KMS-11 (cell line): ENCODE results near the gene SPTBN1.

Experiments used
- H2AFZ ChIP-seq: fragments of 200-600 bp; sonication (generic); 2 replicates; pipeline ENCODE4 v1.6.1; 2016; ENCODE audit warnings: antibody characterized with exemption, mixed run types, low read depth
- H3K27ac ChIP-seq: fragments of 200-600 bp; sonication (generic); 2 replicates; pipeline ENCODE4 v1.6.1; 2016; ENCODE audit warnings: mild to moderate bottlenecking, mixed run types
- H3K27me3 ChIP-seq: fragments of 200-600 bp; sonication (generic); 2 replicates; pipeline ENCODE4 v1.6.1; 2017; ENCODE audit warnings: mild to moderate bottlenecking, low read depth, mixed run types, moderate library complexity; ENCODE audit not compliant: insufficient read depth
- H3K36me3 ChIP-seq: fragments of 200-600 bp; sonication (generic); 2 replicates; pipeline ENCODE4 v1.6.1; 2017; ENCODE audit warnings: mild to moderate bottlenecking, mixed run types; ENCODE audit not compliant: insufficient read depth
- H3K4me1 ChIP-seq: fragments of 200-600 bp; sonication (generic); 2 replicates; pipeline ENCODE4 v1.6.1; 2016; ENCODE audit warnings: mild to moderate bottlenecking, low read depth, mixed run types; ENCODE audit not compliant: poor library complexity, severe bottlenecking
- H3K4me2 ChIP-seq: fragments of 200-600 bp; sonication (generic); 2 replicates; pipeline ENCODE4 v1.7.0; 2016; ENCODE audit warnings: mild to moderate bottlenecking, mixed run types
- H3K4me3 ChIP-seq: fragments of 200-600 bp; sonication (generic); IDR thresholded peaks from 2 replicates; pipeline ENCODE4 v1.6.1; 2017; ENCODE audit warnings: low read depth, low read length, mixed read lengths; ENCODE audit not compliant: insufficient read depth
- H3K79me2 ChIP-seq: fragments of 200-600 bp; sonication (generic); 2 replicates; pipeline ENCODE4 v1.6.1; 2016; ENCODE audit warnings: low read depth, mixed run types; ENCODE audit not compliant: insufficient read depth
- H3K9ac ChIP-seq: fragments of 200-600 bp; sonication (generic); 2 replicates; pipeline ENCODE4 v1.6.1; 2016; ENCODE audit warnings: mild to moderate bottlenecking, mixed run types
- H4K20me1 ChIP-seq: fragments of 200-600 bp; sonication (generic); 2 replicates; pipeline ENCODE4 v1.6.1; 2016; ENCODE audit warnings: mild to moderate bottlenecking, mixed run types; ENCODE audit not compliant: insufficient read depth
- CTCF ChIP-seq: fragments of 200-600 bp; sonication (generic); conservative IDR thresholded peaks from 2 replicates; pipeline ENCODE4 v1.6.1; 2017; ENCODE audit warnings: low read depth, mild to moderate bottlenecking, antibody characterized with exemption, low read length, moderate library complexity, mixed read lengths

SPTBN1 gene

GRCh38 chr2:54520687-54521086, 64.6 kb downstream of the SPTBN1 start:
- Histone ChIP-seq H3K9ac (no peak overlapping the region), H3K4me2 (no peak overlapping the region), H3K4me3 (no peak overlapping the region), H3K79me2 (peaks cover 17% of the 10 kb centered on the region), H3K4me1 (peaks cover 38% of the 10 kb centered on the region), H3K27me3 (no peaks in the 10 kb centered on the region), H3K27ac (no peak overlapping the region), H3K36me3 (no peaks in the 10 kb centered on the region), H2AFZ (no peak overlapping the region), H4K20me1 (no peaks in the 10 kb centered on the region)
- TF ChIP-seq CTCF = no peak

- H3K4me2 ChIP-seq = peak overlapping the region; percentile 75
- H3K27me3 ChIP-seq = no peaks in the 10 kb centered on the region
- H3K4me1 ChIP-seq = peaks cover 59% of the 10 kb centered on the region
- peaks cover 25% of the 10 kb centered on the region for H3K79me2 ChIP-seq
- no peak overlapping the region for H3K4me3 ChIP-seq
- H4K20me1 ChIP-seq = no peaks in the 10 kb centered on the region
- peak overlapping the region; percentile 78 for H3K27ac ChIP-seq
- H3K36me3 ChIP-seq = no peaks in the 10 kb centered on the region
- H3K9ac ChIP-seq = no peak overlapping the region
- peak; percentile 85 for TF ChIP-seq CTCF
- no peak overlapping the region for H2AFZ ChIP-seq
Observed at GRCh38 chr2:54522624-54523281, 66.6 kb downstream of the SPTBN1 start.

DNA sequence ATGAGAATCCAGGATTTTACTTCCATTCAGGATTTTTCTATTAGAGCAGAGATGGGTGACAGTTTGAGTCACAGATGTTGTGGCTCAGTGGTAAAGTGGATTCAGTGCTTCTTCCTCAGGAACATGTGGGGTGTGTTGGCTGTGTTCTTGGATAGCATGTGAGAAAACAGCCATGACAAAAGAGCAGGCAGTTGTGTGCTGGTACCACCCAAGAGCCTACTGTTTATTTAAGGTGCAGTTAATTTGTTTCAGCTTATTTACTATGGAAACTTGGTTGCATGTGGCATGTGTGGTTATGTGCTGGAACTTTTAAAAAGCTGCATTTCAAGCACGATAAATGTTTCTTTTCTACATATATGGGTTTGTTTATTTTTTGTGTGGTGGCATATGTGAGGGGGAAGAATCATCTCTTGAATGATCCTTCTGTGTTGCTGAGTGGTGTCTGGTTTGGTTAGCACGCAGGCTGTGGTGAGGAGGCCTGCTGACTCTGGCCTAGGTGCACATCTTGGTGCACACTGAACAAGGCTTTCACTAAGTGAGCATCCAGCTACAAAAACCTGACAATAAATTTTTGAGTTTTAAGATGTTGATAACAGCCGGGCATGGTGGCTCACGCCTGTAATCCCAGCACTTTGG, 67.3 kb downstream of the SPTBN1 start:
- Histone ChIP-seq H3K79me2 (peaks cover 25% of the 10 kb centered on the region), H3K4me1 (peaks cover 65% of the 10 kb centered on the region), H3K36me3 (no peaks in the 10 kb centered on the region), H3K27ac (peak overlapping the region; percentile 78), H4K20me1 (no peaks in the 10 kb centered on the region), H3K9ac (no peak overlapping the region; the same call in 1 of the 2 replicates), H3K4me2 (peak overlapping the region; percentile 75), H3K27me3 (no peaks in the 10 kb centered on the region), H3K4me3 (no peak overlapping the region), H2AFZ (no peak overlapping the region)
- TF ChIP-seq CTCF = no peak

GRCh38 chr2:54524226-54524991, 68.3 kb downstream of the SPTBN1 start:
- H3K9ac ChIP-seq = peak overlapping the region; percentile 45; the same call in 1 of the 2 replicates
- H3K27ac ChIP-seq = peak overlapping the region; percentile 78
- H2AFZ ChIP-seq = peak overlapping the region; percentile 31
- peaks cover 75% of the 10 kb centered on the region for H3K4me1 ChIP-seq
- H3K79me2 ChIP-seq = peaks cover 25% of the 10 kb centered on the region
- peak overlapping the region; percentile 75 for H3K4me2 ChIP-seq
- H4K20me1 ChIP-seq = no peaks in the 10 kb centered on the region
- no peaks in the 10 kb centered on the region for H3K36me3 ChIP-seq
- no peaks in the 10 kb centered on the region for H3K27me3 ChIP-seq
- TF ChIP-seq CTCF = no peak
- H3K4me3 ChIP-seq = no peak overlapping the region
